Activated gamma-delta T cell treated with Interleukin-2 at 50 U/mL for 16 hours (primary cell): Measurements from ENCODE around the gene STK38L.

Experiments used
- DNase-seq: peaks from one replicate; pipeline ENCODE4 v3.0.0-alpha.2; 2020

The STK38L gene

DNA sequence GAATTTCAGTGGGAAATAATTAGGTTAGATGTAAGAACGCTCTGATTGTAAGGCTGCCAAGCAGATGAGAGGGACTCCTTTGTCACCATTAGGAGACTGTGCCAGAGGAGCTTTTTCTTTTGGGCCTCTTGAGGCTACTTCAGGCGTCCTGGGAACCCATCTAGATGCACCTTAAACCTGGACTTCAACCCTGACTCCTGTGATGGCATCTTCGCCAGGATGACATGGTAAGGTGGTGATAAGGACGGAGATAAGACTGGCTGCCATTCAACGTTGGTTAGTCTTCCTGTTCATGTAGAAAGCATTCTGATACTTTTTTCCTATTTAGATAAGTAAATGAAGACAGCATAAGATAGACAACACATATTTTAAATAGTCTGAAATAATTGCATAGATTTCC, 36.3 kb downstream of the STK38L start:
- DNase-seq: no peak

DNA sequence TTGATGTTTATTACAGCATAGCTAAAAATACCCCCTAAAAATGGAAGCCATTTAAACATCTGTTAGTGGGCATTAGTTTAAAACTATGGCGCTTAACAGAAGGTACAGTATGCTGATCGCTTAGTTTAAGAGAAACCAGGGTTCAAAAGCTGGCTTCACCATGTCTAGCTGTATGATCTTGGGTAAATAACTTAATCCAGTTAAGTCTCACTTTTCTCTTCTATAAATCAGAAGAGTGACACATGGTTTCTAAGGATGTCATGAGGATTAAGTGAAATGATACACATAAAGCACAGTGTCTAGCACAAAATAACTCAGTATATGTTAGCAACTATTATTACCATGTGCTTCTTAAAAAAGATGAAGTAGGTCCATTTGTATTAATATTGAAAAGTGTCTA, 38.7 kb downstream of the STK38L start:
- DNase-seq: no peak

DNA sequence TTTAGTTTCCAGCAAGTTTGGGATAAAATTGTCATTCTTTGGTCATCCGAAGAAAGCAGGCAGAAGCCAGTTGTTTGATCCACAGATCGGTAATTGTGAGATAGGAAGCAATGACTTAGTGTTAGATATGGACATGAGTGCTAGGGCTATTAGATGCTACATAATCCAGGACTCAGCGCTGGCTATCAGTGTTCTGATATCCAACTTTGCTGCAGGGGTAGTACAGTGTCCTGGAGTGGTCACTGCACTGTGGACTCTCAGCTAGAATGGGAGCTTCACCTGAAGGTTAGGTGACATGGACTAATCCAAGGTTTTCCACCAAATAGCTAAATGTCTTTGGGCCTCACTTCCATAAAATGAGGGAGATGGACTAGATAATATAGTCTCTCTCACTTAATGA, 39.9 kb downstream of the STK38L start:
- DNase-seq: no peak

DNA sequence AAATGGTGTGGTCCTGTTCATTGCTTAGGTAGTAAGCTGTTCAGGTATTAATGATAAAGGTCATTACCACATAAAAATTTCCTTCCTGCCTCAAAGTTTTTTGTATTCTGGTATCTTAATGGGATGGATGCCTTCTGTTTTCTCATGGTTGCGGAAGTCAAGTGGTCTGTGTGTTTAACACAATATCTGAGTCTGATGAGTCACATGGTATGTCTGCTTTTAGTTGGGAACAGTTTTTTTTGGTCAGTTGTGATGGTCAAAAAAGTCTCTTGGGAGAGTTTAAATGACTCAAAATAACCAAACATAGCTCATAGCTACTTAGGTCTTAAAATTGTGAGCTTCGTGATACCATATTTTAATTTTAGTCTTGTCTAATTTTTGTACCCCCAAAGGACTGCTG, 40.7 kb downstream of the STK38L start:
- DNase-seq: no peak

DNA sequence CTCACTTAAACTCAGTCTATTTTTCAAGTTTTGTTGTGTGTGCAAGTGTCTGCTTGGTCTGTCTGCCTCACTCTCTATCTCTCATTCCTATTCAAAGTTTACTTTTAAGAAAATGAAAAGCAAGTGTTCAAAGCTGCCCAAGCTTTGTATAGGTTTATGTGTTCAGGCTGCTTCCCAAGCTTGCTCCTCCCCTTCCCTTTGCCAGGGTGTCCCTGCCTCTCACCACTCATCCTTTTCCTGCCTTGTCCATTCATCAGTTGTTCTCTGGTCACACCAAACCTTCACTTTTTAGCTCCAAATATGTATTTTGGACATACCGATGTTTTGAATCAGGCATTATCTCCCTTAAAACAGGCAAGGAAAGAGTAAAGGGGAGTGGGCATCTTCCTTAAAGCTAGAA, 41.3 kb downstream of the STK38L start:
- no peak for DNase-seq

DNA sequence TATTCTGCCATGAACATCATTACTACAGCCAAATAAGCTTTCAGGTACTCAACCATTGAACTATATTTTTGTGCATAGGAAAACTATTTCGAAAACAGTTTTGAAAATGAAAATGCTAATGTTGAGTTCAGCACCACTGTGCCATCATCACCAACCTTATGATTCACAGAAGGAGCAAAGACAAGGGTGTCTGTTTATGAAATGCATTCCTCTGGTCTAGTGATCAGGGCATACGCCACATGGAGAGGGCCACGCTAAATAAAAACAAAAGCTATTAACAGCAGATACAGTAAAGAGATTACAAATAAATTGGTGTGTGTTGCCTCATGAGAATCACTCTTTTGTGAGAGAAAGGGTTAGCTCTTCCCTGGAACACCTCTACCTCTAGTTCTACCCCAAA, 45.3 kb downstream of the STK38L start:
- no peak for DNase-seq

DNA sequence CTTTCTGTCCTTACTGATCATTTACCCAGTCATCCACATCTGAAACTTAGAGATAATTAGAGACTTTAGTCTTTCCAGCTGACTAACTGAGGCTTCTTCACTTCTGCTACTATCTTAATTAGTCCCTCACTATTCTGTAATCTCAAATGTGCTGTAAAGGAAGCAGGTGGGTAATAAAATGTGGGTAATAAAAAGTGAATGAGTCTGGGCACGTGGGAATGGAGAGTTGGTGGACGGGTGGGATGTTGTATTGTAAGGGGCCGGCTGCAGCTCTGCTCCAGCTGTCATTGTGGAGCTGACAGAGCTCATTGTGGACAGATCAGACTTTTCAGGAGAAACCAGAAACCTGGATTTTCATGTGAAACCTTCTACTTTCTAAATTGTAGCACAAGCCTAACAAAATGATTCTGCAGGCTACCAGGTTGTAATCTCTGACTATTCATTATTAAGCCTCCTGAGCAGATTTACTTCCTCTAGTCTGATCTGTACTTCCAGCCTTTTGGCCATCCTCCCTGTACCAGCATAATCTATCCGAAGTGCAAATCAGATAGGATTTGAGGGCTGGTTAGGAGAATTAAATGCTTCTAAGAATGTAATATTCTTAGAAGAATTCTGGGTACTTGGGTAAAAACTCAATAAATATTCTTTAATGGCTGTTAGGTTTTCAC, 46.5 kb downstream of the STK38L start:
- DNase-seq: no peak

DNA sequence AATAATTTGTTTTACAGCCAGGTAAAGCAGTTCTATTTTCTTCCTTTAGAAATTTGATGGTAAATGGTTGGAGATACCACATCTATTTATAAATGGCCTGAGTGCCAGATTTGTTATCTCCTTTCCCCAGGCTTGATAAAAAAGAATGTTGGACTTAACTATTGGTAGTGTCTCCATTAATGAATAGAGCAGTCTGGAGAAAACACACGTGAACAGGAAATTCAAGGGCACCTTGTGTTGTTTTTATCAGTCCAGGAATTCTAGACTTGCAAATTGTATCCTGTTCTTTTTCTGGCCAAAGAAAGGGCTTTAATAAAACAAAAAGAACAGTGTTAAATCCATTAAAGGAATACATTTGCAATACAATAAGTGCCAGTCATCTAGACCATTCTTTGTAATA, 47.8 kb downstream of the STK38L start:
- DNase-seq: no peak

DNA sequence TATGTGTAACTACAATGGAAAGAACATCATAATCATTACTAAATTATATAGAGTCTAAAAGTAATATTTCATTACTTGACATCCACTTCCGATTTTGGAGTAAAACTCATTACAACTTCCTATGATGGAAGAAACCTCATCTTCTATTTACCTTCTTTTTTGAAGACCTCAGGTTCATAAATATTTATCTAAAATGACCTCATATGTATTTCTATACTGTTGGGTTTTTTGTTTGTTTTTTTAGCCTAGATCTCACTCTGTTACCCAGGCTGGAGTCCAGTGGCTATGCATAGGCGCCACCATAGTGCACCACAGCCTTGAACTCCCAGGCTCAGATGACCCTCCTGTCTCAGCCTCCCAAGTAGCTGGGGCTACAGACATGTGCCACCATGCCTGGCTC, 48.6 kb downstream of the STK38L start:
- DNase-seq: no peak

DNA sequence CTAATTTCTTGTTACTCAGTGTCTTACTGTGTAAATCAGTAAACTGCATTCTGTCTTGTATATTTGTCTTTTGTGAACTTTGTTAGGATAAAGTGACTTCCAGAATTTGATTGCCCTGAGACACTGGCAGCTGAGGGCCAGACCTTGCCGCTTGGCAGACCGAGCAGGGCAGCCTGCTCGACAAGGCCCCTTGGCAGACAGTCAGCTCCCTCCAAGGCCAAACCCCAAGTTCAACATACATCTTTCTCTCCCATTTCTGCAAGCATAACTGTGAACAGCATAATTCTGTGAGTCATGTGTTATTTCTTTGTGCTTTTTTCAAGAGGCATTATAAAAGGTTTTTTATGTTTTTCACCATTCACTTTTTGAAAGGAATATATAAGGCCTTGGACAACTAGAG, 49.4 kb downstream of the STK38L start:
- DNase-seq: no peak

DNA sequence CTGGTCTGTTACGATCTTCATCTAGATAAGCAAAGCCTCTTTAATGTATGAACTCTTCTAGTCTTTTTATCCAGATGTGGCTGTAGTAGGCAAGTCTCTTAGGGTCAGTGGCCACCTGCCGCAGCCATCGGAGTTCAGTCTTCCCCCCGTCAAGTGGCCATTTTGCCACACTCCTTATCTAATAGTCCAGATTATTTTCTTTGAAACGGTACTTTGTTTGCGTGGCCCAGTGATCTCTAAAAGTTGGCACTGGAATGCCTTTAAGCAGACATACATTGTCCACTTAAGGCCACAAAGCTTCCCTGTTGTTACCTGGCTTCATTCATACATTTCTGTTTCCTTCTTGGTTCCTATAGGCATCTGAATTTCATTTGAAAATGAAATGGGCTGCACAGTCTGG, 52.6 kb downstream of the STK38L start:
- DNase-seq: no peak

DNA sequence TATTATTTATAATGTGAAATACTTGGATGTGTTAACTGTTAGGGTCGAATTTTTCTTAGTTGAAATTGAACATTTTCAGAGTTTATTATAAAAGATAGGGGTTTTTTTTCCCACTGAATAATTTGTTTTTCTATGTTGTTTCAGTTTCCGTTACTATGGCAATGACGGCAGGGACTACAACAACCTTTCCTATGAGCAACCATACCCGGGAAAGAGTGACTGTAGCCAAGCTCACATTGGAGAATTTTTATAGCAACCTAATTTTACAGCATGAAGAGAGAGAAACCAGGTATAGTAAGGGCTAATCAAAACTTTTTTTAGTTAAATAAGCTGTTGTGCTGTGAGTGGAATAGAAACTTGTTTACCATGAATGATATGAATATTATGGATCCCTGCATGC, 53.5 kb downstream of the STK38L start:
- DNase-seq: no peak

DNA sequence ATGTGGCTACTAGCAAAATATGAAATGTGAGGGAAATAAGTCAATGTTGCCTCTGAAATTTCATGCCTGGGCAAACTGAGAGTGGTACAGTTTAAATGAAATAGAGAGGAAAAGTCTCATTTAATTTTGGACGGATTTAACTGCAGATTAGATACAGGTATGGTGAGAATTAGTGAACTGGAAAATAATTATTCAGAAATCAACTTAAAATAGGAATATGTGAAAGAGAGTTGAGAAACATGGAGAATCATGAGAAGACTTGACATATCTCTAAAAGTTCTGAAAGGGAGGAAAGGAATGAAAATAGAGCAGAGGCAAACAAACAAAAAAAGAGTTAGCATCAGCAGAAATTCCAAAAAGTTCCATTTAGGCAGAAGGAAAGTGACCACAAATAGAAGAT, 55.0 kb downstream of the STK38L start:
- DNase-seq: no peak

DNA sequence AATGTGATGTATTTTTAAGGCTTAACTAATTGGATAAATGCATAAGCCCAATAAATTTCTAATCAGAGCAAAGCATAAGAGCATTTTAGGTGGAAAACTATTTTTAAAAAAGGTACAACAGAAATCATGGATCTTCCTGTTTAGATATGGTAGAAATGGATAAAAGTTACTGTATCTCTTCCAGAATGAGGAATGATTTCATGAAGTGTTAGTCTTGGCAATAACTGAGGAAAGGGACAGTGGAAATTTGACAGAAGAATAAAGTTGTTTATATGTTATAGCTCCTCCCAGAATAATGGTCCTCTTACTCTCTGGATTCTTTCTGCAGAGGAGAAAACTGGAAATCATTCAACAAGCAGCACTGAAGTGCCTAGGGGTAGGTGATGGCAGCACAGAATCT, 56.1 kb downstream of the STK38L start:
- no peak for DNase-seq

DNA sequence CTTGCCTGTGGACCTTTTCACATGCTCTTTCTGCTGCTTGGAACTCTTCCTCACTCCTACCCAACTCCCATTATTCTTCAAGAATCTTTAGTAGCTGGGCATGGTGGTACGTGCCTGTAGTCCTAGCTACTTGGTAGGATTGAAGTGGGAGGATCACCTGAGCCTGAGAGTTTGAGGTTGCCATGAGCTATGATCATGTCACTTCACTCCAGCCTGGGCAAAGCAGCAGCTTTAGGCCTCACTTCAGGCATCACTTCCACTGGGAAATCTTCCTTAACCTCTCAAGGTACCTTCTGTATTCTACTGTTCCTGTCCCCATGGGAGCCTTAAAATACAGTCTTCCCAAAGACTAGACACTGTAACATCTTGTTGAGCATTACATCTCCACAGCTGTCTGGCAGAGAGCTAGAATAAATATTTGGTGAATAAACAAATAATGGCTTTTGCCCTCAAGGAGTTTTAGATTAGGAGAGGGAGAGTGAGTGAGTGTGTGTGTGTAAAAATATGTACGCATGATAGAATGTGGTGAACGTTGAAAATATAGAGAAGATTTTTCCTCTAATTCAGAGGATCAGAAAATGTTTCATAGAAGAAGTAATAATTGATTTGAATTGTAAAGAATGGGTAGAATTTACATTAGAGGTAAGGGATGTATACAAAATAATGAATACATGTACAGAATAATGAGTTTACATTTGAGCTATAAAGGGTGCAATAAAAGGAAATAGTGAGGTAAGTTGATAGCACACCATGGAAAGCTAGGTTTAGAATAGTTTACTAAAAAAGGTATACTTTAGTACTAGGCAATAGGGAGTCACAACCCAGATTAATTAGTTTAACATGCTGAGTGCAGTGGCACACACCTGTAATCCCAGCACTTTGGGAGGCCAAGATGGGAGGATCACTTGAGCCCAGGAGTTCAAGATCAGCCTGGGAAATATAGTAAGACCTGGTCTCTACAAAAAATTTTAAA, 59.3 kb downstream of the STK38L start:
- DNase-seq: no peak

DNA sequence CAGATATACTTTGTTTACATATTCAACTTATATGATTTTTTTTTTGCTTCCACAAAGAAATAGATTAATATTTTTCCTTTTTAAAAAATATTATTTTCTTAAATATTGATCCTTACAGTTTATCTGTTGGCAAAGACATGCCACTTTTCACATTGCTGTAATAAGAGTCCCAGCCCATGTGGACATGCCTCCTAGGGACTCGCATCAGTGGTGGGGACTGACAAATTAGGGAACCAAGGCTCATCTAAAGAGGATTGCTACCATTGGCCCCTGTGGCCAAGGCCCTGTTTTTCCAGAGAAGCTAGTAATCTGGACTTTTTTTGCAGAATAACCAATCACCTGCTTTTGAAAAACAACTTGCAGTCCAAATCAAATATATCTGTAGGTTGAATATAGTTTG, 60.8 kb downstream of the STK38L start:
- DNase-seq: no peak

DNA sequence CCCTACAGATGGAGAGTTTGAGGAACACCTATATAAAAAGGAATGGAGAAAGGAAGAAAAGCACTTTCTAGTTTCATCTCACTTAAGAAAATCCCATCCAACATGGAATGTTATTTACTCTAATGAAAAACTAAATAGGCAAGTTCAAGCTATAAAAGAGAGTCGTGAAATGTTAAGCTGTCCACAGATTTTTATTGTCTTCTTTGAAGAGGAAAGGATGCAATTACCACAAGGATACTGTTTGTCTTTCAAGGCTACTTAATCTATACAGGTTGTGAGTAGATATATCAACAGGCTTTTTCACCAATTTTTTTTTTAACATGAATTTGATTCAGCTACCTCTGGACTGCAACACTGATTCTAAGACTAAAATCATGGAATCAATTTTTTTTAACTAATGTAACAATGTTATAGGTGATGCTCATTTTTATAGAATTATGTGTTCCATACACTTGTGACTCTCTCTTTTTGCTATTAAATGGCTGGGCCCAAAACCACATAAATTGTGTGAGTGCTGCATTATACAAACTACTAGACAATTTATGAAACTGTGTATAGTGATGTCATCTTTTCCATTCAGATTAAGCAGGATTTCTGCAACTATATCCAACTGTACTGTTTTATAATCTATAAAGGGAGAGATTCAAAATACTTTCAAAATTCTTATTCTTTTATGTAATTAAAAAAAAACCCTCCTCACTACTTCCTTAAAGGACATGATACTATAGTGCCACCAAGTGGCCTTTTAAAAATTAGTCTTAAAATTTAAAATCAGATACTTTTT, 61.8 kb downstream of the STK38L start:
- DNase-seq: no peak

DNA sequence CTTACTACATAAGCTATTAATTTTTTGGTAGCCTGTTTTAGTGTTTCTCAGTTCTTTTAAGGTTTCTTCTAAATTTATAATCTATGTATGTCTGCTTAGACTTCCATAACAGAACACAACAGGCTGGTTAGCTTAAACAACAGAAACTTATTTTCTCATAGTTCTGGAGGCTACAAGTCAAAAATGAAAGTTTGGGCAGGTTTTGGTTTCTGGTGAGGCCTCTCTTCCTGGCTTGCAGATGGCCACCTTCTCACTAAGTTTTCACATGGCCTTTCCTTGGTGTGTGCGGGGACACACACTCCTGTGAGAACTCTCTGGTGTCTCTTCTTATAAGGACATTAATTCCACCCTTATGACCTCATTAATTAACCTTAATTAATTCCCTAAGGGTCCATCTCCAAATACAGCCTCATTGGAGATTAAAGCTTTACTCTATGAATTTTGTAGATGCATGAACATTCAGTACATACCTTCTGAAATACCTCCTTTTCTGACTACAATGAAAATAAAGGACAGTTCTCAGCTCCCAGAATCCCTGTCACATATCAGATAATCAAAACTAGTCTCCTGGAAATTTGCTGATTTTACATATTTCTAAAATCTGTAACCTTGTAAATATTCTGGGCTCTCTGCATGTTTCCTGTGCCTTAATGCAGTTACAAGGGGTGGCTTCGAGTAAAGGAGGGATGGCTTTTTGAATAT, 65.4 kb downstream of the STK38L start:
- DNase-seq: no peak

DNA sequence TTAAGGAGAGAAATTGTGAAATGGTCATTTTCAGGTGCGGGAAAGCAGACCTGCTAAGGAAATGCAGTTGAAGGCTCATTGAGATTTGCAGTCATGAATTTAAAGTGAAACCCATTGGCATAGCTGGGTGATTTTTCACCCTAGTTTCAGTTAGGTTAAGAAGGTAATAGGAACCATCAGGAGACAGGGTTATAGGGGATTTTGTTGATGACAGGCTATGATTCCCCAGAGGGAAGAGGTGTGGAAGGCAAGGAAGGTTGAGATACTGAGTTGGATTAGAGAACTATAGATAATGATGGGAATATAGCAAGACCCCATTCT, 65.9 kb downstream of the STK38L start:
- no peak for DNase-seq

DNA sequence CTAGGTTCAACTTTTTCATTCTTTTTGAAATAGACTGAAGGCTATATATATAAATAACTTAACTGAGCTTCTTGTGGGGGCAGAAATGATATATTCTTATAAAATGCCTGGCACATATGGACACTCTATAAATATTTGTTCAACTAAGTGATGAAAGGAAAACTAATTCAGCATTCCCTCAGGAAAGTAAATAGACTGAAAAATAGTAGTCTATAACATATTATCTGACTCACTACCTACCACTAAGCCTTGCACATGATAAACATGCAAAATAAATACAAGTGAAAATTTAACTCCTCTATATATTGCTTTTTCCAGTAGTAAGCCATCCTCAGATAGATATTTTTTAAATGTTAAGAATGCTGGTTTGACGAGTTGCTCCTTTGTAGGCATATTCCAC, 72.9 kb downstream of the STK38L start:
- no peak for DNase-seq

DNA sequence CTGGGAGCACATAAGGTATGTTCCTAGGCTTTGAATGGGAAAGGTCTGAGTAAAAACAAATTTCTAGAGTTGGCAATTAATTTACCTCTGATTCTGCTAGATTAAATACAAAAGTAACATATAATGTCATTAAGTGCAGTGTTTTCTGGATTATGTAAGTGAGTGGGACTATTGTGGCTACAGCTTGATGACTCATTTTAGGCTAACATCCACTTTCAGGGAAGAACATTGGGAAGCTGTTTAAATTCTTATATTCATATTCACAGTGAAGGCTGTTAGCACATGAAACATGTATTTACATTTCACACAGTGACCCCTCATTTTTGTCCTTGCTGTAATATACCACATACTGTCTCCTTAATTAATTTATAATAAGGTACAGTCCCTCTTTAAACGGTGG, 75.3 kb downstream of the STK38L start:
- no peak for DNase-seq

DNA sequence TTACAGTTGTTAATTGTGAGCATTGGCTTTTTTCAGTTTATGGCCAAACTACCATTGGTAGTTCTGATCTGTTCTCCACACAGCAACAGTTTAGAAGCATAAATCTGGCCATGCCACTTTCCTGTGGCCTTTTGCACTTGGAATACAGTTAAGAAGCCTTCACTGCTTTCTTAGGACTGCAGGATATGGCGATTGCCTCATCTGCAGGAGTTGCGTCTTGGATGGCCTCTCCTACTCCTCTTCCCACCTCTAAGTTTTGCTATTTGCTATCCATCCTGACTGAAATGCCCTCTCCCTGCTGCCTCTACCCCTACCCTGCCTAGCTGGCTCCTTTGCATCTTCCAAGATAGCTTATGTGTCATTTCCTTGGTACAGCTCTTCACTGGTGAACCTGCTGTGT, 75.8 kb downstream of the STK38L start:
- DNase-seq: no peak

DNA sequence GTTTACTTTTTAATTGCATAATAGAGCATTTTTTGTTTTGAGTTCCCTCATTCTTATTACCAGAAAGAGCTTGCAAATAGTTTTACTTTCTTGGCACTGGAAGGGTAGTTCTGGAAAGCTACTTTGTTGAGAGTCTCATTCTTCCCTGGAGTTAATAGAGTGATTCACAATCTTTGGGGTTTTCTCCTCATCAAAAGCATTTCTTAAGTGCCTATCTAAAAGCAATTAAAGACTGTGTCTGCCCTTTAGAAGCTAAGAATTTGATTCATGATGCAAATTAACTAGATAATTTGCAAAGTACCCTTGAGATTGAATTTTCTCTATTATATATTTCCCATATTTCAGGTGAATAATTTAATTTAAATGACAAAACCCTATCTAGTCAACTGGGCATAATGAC, 80.4 kb downstream of the STK38L start:
- no peak for DNase-seq
